22Rv1 (cell line): ENCODE results near the gene ARPC2.

Experiments
- H3K27ac ChIP-seq: fragments of 450-650 bp; 2 replicates; pipeline ENCODE4 v1.5.1; 2017
- ZFX ChIP-seq: fragments of 450-650 bp; IDR thresholded peaks from 2 replicates; pipeline ENCODE4 v1.6.1; 2017; ENCODE audit warnings: antibody characterized with exemption, borderline replicate concordance
- TF ChIP-seq, protein P1 (sequence below): fragments of 450-650 bp; IDR thresholded peaks from 2 replicates; pipeline ENCODE4 v1.5.1; 2017; ENCODE audit warnings: mild to moderate bottlenecking

ARPC2 gene

DNA sequence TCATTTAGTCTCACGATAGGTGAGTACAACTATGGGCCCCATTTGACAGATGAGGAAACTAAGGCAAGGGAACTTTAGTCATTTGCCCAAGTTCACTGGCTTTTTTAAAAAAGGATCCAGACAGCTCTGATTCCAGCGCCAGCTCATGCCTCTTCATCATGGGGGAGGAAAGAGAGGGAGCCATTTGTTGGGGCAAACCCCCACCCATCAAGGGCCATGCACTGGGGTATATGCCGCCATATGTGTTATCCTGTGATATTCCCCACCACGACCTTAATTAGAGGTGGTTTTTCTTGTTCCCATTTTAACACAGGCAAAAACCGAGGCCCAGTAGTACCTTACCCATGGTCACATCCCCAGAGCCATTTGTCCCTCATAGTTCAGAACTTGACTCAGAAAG lies 43.2 kb downstream of the ARPC2 start:
- no peak overlapping the region for H3K27ac ChIP-seq
- TF ChIP-seq, protein P1, sequence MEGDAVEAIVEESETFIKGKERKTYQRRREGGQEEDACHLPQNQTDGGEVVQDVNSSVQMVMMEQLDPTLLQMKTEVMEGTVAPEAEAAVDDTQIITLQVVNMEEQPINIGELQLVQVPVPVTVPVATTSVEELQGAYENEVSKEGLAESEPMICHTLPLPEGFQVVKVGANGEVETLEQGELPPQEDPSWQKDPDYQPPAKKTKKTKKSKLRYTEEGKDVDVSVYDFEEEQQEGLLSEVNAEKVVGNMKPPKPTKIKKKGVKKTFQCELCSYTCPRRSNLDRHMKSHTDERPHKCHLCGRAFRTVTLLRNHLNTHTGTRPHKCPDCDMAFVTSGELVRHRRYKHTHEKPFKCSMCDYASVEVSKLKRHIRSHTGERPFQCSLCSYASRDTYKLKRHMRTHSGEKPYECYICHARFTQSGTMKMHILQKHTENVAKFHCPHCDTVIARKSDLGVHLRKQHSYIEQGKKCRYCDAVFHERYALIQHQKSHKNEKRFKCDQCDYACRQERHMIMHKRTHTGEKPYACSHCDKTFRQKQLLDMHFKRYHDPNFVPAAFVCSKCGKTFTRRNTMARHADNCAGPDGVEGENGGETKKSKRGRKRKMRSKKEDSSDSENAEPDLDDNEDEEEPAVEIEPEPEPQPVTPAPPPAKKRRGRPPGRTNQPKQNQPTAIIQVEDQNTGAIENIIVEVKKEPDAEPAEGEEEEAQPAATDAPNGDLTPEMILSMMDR, result no peak
- no peak for TF ChIP-seq ZFX

DNA sequence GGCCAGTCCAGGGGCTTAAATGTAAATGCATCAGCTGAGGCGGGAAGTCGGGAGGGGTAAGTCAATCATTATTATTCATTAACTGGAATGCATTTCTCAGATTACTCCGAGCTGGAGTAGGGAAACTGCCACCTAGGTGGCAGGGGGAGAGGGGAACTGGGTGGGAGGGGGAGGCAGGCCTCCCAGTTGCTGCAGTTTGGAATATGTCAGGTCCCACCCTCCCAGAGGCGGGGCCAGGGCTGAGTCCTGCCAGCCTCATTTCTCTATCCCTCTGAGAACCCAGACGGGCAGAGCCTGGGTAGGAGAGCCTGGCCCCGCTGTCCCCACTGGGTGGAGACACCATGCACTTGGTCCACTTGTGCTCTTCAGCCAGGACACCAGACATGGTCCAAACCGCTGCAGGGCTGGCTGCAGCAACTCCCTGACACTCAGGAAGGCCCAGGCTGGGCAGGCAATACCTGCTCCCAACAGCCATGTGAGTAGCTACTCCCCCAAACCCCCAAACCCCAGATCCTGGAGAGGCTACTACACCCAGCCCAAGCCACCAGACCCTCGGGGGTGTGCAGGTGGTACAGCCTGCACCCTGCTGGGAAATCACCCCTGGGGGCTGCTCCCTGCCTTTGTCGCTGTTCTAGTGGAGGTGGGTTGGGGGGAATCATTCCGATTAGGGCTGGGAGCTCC lies 43.9 kb downstream of the ARPC2 start, which contains the start of gene GPBAR1:
TSS of gene GPBAR1 (plus strand) at position 274 of the 681 bp plus-strand sequence. CDS start 1,710 bp downstream, outside the sequence.
- TF ChIP-seq ZFX, result no peak
- TF ChIP-seq, protein P1, result no peak

DNA sequence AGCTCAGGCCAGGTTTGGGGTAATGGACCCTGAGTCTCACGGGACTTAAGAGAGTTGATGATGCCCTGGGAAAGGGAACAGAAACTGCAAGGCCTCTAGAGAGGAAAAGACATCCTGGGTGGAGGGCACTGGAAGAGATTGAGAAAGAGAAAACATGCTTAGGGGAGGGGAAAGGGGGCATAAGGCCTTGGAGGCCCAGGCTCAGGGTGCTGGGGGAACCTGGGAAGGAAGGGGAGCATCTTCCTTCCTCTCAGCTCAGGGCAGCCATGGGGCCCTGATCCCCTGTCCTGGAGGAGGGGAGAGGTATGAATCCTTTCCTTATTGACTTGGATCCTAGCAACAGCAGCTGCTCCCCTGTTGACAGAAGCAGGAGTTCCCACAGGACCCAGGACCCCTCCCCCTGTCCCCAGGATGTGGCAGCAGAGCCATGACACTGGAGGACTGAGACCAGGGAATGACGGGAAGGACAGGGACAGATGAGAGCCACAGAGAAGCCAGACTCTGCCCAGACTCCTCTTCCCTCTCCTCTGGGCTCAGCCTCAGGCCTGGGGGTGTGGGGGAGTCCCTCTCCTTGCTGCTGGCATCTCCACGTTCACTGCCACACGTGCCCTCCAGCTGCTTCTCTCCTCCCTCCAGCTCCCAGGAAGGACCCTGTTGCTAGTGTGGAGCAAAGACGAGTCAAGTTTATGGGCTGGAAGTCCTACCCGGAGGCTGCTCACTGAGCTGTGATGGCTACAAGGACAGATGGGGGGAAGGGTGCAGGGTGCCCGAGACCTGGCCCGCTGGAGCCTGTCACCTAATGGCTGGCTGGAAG lies 44.6 kb downstream of the ARPC2 start:
- H3K27ac ChIP-seq, result no peak overlapping the region

More for the DNA sequence above, 43.9 kb downstream of the ARPC2 start, which contains the start of gene GPBAR1:
- no peak within 1 kb of the TSS for H3K27ac ChIP-seq

DNA sequence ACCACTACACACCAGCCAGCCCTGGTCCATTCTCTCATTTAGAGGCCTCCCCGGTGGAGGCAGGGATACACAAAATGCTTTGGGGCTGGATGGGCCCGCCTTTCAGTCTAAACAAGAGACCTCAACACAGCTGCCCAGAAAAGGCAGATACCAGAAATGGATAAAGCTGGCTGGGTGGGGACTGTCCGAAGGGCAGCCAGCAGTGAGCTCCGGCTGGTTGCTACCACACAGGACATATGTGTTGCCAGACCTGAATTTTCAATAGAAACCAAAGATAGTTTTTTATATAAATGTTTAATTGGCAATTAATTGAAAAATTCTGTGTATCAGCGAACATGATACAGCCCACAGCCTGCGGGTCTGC lies 45.2 kb downstream of the ARPC2 start:
- no peak overlapping the region for H3K27ac ChIP-seq
- TF ChIP-seq, protein P1, result no peak
- no peak for TF ChIP-seq ZFX

More for the DNA sequence above, 44.6 kb downstream of the ARPC2 start:
- no peak for TF ChIP-seq ZFX
- TF ChIP-seq, protein P1, result no peak

DNA sequence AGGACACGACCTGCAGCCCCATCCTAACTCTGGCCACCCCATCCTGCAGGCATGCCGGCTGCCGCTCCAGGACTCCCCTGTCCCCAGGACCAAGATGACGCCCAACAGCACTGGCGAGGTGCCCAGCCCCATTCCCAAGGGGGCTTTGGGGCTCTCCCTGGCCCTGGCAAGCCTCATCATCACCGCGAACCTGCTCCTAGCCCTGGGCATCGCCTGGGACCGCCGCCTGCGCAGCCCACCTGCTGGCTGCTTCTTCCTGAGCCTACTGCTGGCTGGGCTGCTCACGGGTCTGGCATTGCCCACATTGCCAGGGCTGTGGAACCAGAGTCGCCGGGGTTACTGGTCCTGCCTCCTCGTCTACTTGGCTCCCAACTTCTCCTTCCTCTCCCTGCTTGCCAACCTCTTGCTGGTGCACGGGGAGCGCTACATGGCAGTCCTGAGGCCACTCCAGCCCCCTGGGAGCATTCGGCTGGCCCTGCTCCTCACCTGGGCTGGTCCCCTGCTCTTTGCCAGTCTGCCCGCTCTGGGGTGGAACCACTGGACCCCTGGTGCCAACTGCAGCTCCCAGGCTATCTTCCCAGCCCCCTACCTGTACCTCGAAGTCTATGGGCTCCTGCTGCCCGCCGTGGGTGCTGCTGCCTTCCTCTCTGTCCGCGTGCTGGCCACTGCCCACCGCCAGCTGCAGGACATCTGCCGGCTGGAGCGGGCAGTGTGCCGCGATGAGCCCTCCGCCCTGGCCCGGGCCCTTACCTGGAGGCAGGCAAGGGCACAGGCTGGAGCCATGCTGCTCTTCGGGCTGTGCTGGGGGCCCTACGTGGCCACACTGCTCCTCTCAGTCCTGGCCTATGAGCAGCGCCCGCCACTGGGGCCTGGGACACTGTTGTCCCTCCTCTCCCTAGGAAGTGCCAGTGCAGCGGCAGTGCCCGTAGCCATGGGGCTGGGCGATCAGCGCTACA lies 45.9 kb downstream of the ARPC2 start:
- TF ChIP-seq, protein P1, result no peak
- TF ChIP-seq ZFX, result no peak
- H3K27ac ChIP-seq, result no peak overlapping the region

DNA sequence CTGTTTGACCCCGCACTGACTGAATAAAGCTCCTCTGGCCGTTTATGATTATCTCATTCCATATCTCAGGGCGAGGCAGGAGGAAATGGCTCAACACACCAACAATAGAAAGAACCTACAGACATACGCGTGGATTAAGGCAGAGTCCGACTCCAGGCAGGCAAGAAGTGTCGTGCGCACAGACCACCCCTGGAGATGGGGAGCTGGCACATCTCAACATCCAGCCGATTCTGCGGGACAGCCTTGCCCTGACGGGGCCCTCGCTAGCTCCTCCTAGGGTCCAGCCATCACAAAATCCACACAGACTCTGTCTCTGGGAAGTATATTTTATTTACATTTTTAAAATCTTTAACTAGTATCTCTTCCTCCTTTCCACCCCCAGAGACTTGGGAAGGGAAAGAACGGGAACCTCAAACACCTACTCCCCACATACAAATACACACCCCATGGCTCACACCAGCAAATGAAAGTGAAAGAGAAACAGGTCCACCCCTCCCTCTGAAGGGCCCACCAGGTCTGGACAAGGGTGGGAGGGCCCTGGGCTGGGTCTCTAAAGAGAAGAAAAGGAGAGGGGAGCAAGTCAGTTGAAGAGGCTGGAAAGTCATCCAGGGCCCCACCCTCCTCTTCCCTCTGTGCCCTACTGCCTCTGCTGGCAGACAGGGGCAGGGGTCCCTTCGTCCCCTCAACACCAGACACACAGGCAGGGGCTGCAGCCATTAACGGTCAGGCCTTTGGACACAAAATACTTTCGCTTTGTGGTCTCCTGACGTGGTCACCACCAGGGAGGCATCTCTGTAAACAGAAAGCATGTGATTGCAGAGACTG lies 47.0 kb downstream of the ARPC2 start:
- H3K27ac ChIP-seq, result no peak overlapping the region
- TF ChIP-seq, protein P1, result no peak
- TF ChIP-seq ZFX, result no peak
